ENCODE measurements around the gene PPIF. TPM values are rescaled to one million over a fixed set of nuclear protein-coding genes. Genes with fewer than 3 reads are reported as not detected.

PPIF gene
- total RNA-seq, 1 experiment from 2014 or later: 160 TPM

GRCh38 chr10:79381804-79382221 lies 34.5 kb downstream of the PPIF start:
- CTCF ChIA-PET: no interaction called here
- Histone ChIP-seq H3K27ac (ENCODE audit: low read depth, low read length, poor library complexity, severe bottlenecking) (no peak overlapping the region), H3K36me3 (ENCODE audit: insufficient read depth, low read length, poor library complexity, severe bottlenecking) (no peaks in the 10 kb centered on the region), H3K9me3 (ENCODE audit: low read depth, low read length, poor library complexity, severe bottlenecking) (no peaks in the 10 kb centered on the region), H3K4me1 (ENCODE audit: insufficient read depth, low read length, poor library complexity, severe bottlenecking) (no peaks in the 10 kb centered on the region), H3K4me3 (ENCODE audit: low read depth, low read length, poor library complexity, severe bottlenecking) (no peak overlapping the region), H3K27me3 (replicated peaks; ENCODE audit: insufficient read depth, low read depth, low read length, poor library complexity) (no peaks in the 10 kb centered on the region)
- no peak for TF ChIP-seq EZH2 (IDR thresholded peaks at IDR 0.05; ENCODE audit: borderline replicate concordance, low read depth, low read length, poor library complexity, severe bottlenecking)
- TF ChIP-seq CTCF (conservative IDR thresholded peaks at IDR 0.05; ENCODE audit: low read depth, low read length): no peak
- intact Hi-C loops (cut with micrococcal nuclease; ENCODE audit: unreplicated experiment): no loop called here
- POLR2A ChIA-PET (ENCODE audit: low non-redundant PET): no interaction called here
- no TSS peak for BruUV-seq (replicated peaks)
- DNase-seq (ENCODE audit: low spot score): peak; percentile 28

- intact Hi-C loops (cut with micrococcal nuclease; ENCODE audit: unreplicated experiment): no loop called here
- no peak for DNase-seq (ENCODE audit: low spot score)
- H3K4me1 ChIP-seq (ENCODE audit: insufficient read depth, low read length, poor library complexity, severe bottlenecking): no peaks in the 10 kb centered on the region
- no peak overlapping the region for H3K27ac ChIP-seq (ENCODE audit: low read depth, low read length, poor library complexity, severe bottlenecking)
- no peaks in the 10 kb centered on the region for H3K9me3 ChIP-seq (ENCODE audit: low read depth, low read length, poor library complexity, severe bottlenecking)
- H3K27me3 ChIP-seq (replicated peaks; ENCODE audit: insufficient read depth, low read depth, low read length, poor library complexity): no peaks in the 10 kb centered on the region
- H3K4me3 ChIP-seq (ENCODE audit: low read depth, low read length, poor library complexity, severe bottlenecking): no peak overlapping the region
- ChIA-PET POLR2A (ENCODE audit: low non-redundant PET) (interaction anchor here (0.5 kb wide), 1 partner anchor 687 kb away, joined by 8 read pairs; no protein-coding TSS in a partner anchor), CTCF (no interaction called here)
- H3K36me3 ChIP-seq (ENCODE audit: insufficient read depth, low read length, poor library complexity, severe bottlenecking): no peaks in the 10 kb centered on the region
- TF ChIP-seq EZH2 (IDR thresholded peaks at IDR 0.05; ENCODE audit: borderline replicate concordance, low read depth, low read length, poor library complexity, severe bottlenecking): no peak
- no peak for TF ChIP-seq CTCF (conservative IDR thresholded peaks at IDR 0.05; ENCODE audit: low read depth, low read length)
- BruUV-seq (replicated peaks): no TSS peak
Measured at GRCh38 chr10:79382491-79382941, 35.2 kb downstream of the PPIF start.

- TF ChIP-seq EZH2 (IDR thresholded peaks at IDR 0.05; ENCODE audit: borderline replicate concordance, low read depth, low read length, poor library complexity, severe bottlenecking) (no peak), CTCF (conservative IDR thresholded peaks at IDR 0.05; ENCODE audit: low read depth, low read length) (no peak)
- no TSS peak for BruUV-seq (replicated peaks)
- H3K9me3 ChIP-seq (ENCODE audit: low read depth, low read length, poor library complexity, severe bottlenecking): no peaks in the 10 kb centered on the region
- no peaks in the 10 kb centered on the region for H3K27me3 ChIP-seq (replicated peaks; ENCODE audit: insufficient read depth, low read depth, low read length, poor library complexity)
- H3K27ac ChIP-seq (ENCODE audit: low read depth, low read length, poor library complexity, severe bottlenecking): no peak overlapping the region
- ChIA-PET POLR2A (ENCODE audit: low non-redundant PET) (no interaction called here), CTCF (no interaction called here)
- intact Hi-C loops (cut with micrococcal nuclease; ENCODE audit: unreplicated experiment): no loop called here
- no peak for DNase-seq (ENCODE audit: low spot score)
- no peak overlapping the region for H3K4me3 ChIP-seq (ENCODE audit: low read depth, low read length, poor library complexity, severe bottlenecking)
- no peaks in the 10 kb centered on the region for H3K4me1 ChIP-seq (ENCODE audit: insufficient read depth, low read length, poor library complexity, severe bottlenecking)
- no peaks in the 10 kb centered on the region for H3K36me3 ChIP-seq (ENCODE audit: insufficient read depth, low read length, poor library complexity, severe bottlenecking)
Measured at GRCh38 chr10:79383974-79384606, 36.8 kb downstream of the PPIF start.

Measured in A673 (cell line).